Endothelial cell of umbilical vein (primary cell): ENCODE data around the gene CDH22. TPM values are rescaled to one million over a fixed set of nuclear protein-coding genes. Genes with fewer than 3 reads are reported as not detected.

ENCODE experiments used
- BruUV-seq: library from RNA; stranded (reverse); fragments of 400-500 nt; replicated peaks from 2 replicates; lab custom pipeline; 2021; lab: Mats Ljungman, UMichigan
- CTCF ChIA-PET: fragments of 300-600, 350-600 bp; sonication (Branson Sonifier 250); formaldehyde crosslinking; loops from one replicate; lab custom pipeline; 2021; ENCODE audit warnings: antibody characterized with exemption, inconsistent platforms; lab: Charles Lee
- POLR2A ChIA-PET: fragments of 300-600, 350-600 bp; sonication (Branson Sonifier 250); formaldehyde crosslinking; loops from one replicate; lab custom pipeline; 2021; ENCODE audit warnings: antibody characterized with exemption, inconsistent platforms; lab: Charles Lee
- DNase-seq: peaks from one replicate; pipeline ENCODE4 v3.0.0-alpha.2; 2011; ENCODE audit warnings: low read depth, low spot score
- FAIRE-seq: peaks from 2 replicates; lab custom pipeline; 2011; peaks lifted over from hg19 to GRCh38; lab: Jason Lieb, UNC
- H2AFZ ChIP-seq: 2 replicates; pipeline ENCODE4 v1.6.0; 2012; ENCODE audit warnings: low read depth, low read length, control low read depth, inconsistent platforms
- H3K27ac ChIP-seq: 2 replicates; pipeline ENCODE4 v1.5.1; 2011; ENCODE audit warnings: low read depth, mild to moderate bottlenecking, control low read depth, low read length, moderate library complexity; ENCODE audit not compliant: insufficient read depth
- H3K27me3 ChIP-seq, 2 experiments: 2 replicates each; pipeline versions ENCODE4 v1.6.0 to v1.6.1; 2011; ENCODE audit warnings: low read length in 2 of 2, mixed read lengths in 1 of 2; ENCODE audit not compliant: control insufficient read depth in 2 of 2, insufficient read depth in 2 of 2
- H3K36me3 ChIP-seq, 2 experiments: 2 replicates in 1 of 2; 3 replicates in 1 of 2; pipeline ENCODE4 v1.5.1; 2011; ENCODE audit warnings: low read length in 2 of 2, mild to moderate bottlenecking in 1 of 2, moderate library complexity in 1 of 2; ENCODE audit not compliant: control insufficient read depth in 2 of 2, insufficient read depth in 2 of 2; ENCODE audit errors: extremely low read depth in 1 of 2
- H3K4me1 ChIP-seq: 3 replicates; pipeline ENCODE4 v1.5.1; 2011; ENCODE audit warnings: mild to moderate bottlenecking, low read length; ENCODE audit not compliant: control insufficient read depth, insufficient read depth; ENCODE audit errors: extremely low read depth
- H3K4me2 ChIP-seq: 2 replicates; pipeline ENCODE4 v1.6.1; 2011; ENCODE audit warnings: low read length, control low read depth, mixed read lengths; ENCODE audit not compliant: insufficient read depth
- H3K4me3 ChIP-seq, 3 experiments: fragments of 200-600 bp in 1 of 3; sonication (generic), shearing (Covaris generic) in 1 of 3; replicated peaks in 1 of 3; 2 replicates each; pipeline ENCODE4 v1.5.1; 2011 to 2016; ENCODE audit warnings: control low read depth in 3 of 3, low read length in 3 of 3, mild to moderate bottlenecking in 2 of 3, inconsistent platforms in 1 of 3, low read depth in 1 of 3, moderate library complexity in 1 of 3; ENCODE audit not compliant: insufficient read depth in 1 of 3
- H3K79me2 ChIP-seq: 2 replicates; pipeline ENCODE4 v1.6.0; 2012; ENCODE audit warnings: low read length, inconsistent platforms; ENCODE audit not compliant: control insufficient read depth, insufficient read depth
- H3K9ac ChIP-seq: replicated peaks from 2 replicates; pipeline ENCODE3; 2011; ENCODE audit warnings: low read length, control low read depth; ENCODE audit not compliant: insufficient read depth; ENCODE audit errors: extremely low read depth
- H3K9me1 ChIP-seq: replicated peaks from 3 replicates; pipeline ENCODE4 v1.6.0; 2011; ENCODE audit warnings: mild to moderate bottlenecking, low read length; ENCODE audit not compliant: control insufficient read depth, insufficient read depth; ENCODE audit errors: extremely low read depth
- H3K9me3 ChIP-seq: replicated peaks from 2 replicates; pipeline ENCODE4 v1.5.1; 2012; ENCODE audit warnings: low read length, inconsistent platforms; ENCODE audit not compliant: control insufficient read depth, insufficient read depth
- H4K20me1 ChIP-seq: replicated peaks from 2 replicates; pipeline ENCODE3; 2011; ENCODE audit warnings: mild to moderate bottlenecking, low read length; ENCODE audit not compliant: control insufficient read depth, insufficient read depth; ENCODE audit errors: extremely low read depth
- EZH2 ChIP-seq: IDR thresholded peaks from 2 replicates; pipeline ENCODE4 v1.6.1; 2012; ENCODE audit warnings: borderline replicate concordance, low read depth, mild to moderate bottlenecking, moderate library complexity, low read length, inconsistent platforms; ENCODE audit not compliant: severe bottlenecking
- FOS ChIP-seq: IDR thresholded peaks from 2 replicates; pipeline ENCODE4 v1.6.1; 2011; ENCODE audit warnings: mild to moderate bottlenecking, low read length, moderate library complexity, borderline replicate concordance; ENCODE audit not compliant: insufficient read depth
- GATA2 ChIP-seq: IDR thresholded peaks from 2 replicates; pipeline ENCODE4 v1.7.0; 2011; ENCODE audit warnings: low read depth, mild to moderate bottlenecking, moderate library complexity, mixed read lengths, low read length; ENCODE audit not compliant: insufficient read length, insufficient read depth
- JUN ChIP-seq: IDR thresholded peaks from 2 replicates; pipeline ENCODE4 v1.6.1; 2011; ENCODE audit warnings: borderline replicate concordance, low read depth; ENCODE audit not compliant: insufficient read length, insufficient read depth
- MYC ChIP-seq: IDR thresholded peaks from one replicate; pipeline ENCODE4 v1.6.1; 2011; ENCODE audit warnings: mild to moderate bottlenecking, low read depth, low read length
- POLR2A ChIP-seq: IDR thresholded peaks from 2 replicates; pipeline ENCODE4 v1.6.1; 2012; ENCODE audit warnings: low read depth, mild to moderate bottlenecking, control low read depth, low read length
- POLR2AphosphoS5 ChIP-seq: IDR thresholded peaks from 2 replicates; pipeline ENCODE4 v1.6.1; 2012; ENCODE audit warnings: low read depth, mild to moderate bottlenecking, control low read depth, low read length, moderate library complexity; ENCODE audit not compliant: insufficient read depth
- dilution Hi-C: fragments of 300-500 bp; cut with MboI; formaldehyde crosslinking; loops from one replicate; pipeline ENCODE4 v1.15.0; 2019; ENCODE audit warnings: low sequenced_read_pairs; ENCODE audit not compliant: extremely low pct_ligation_motif_present
- intact Hi-C: fragments of 100-400 bp; cut with micrococcal nuclease; formaldehyde crosslinking; loops from one replicate; pipeline ENCODE4 v1.10.0; 2022
- polyA plus RNA-seq, 4 experiments: library from polyadenylated mRNA; depleted of rRNA in 3 of 4; stranded (reverse) in 3 of 4; unstranded in 1 of 4; fragments of >200 nt; gene quantifications; 2 replicates each; pipeline versions ENCODE4 v1.2.1 to v1.2.3, GENCODE V29; 2011 to 2012; ENCODE audit warnings: missing spikeins in 1 of 4
- total RNA-seq: library from RNA; stranded (reverse); gene quantifications from 2 replicates; pipeline ENCODE4 v1.2.3, GENCODE V29; 2021
- TF ChIP-seq, protein P1 (sequence below), 2 donors: IDR thresholded peaks; 1 replicate in 1 of 2; 2 replicates in 1 of 2; pipeline ENCODE4 v1.5.1; 2011; ENCODE audit warnings: low read length in 2 of 2, mild to moderate bottlenecking in 2 of 2, moderate library complexity in 2 of 2, control low read depth in 1 of 2, inconsistent platforms in 1 of 2, low read depth in 1 of 2; ENCODE audit not compliant: insufficient read depth in 1 of 2; ENCODE audit errors: extremely low read depth in 1 of 2
- TF ChIP-seq, protein P2 (sequence below): IDR thresholded peaks from 2 replicates; pipeline ENCODE4 v1.6.1; 2011; ENCODE audit not compliant: insufficient read depth, insufficient read length

The CDH22 gene
- total and polyA plus RNA-seq, 2 donors (not counting 3 experiments of a cell fraction or from before 2014, with no cell fraction given): not detected

DNA sequence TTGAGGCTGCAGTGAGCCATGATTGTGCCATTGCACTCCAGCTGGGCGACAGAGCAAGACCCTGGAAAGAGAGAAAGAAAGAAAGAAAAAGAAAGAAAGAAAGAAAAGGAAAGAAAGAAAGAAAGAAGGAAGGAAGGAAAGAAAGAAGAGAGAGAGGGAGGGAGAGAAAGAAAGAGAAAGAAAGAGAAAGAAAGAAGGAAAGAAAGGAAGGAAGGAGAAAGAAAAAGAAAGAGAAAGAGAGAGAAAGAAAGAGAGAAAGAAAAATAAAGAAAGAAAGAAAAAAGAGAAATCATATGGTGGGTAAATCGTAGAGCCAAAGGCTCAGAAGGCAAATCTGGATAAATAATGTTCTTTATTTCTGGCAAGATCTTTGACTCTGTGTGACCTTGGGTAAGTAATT lies 136.8 kb downstream of the CDH22 start:
- Histone ChIP-seq H3K79me2 (no peaks in the 10 kb centered on the region), H3K4me2 (no peak overlapping the region), H3K9me3 (no peaks in the 10 kb centered on the region), H3K27me3 (peaks cover 18 to 33% of the 10 kb centered on the region in 2 experiments), H3K9ac (no peak overlapping the region), H3K4me1 (no peaks in the 10 kb centered on the region), H3K9me1 (no peaks in the 10 kb centered on the region), H4K20me1 (no peaks in the 10 kb centered on the region), H3K36me3 (no peaks in the 10 kb centered on the region), H3K4me3 (no peak overlapping the region), H2AFZ (no peak overlapping the region), H3K27ac (no peak overlapping the region)
- ChIA-PET CTCF (interaction anchor here (5.3 to 7.5 kb wide), 2 partner anchors 41 to 158 kb away, joined by 43 to 77 read pairs; no protein-coding TSS in a partner anchor), POLR2A (no interaction called here)
- TF ChIP-seq POLR2AphosphoS5: no peak
- TF ChIP-seq, protein P1, sequence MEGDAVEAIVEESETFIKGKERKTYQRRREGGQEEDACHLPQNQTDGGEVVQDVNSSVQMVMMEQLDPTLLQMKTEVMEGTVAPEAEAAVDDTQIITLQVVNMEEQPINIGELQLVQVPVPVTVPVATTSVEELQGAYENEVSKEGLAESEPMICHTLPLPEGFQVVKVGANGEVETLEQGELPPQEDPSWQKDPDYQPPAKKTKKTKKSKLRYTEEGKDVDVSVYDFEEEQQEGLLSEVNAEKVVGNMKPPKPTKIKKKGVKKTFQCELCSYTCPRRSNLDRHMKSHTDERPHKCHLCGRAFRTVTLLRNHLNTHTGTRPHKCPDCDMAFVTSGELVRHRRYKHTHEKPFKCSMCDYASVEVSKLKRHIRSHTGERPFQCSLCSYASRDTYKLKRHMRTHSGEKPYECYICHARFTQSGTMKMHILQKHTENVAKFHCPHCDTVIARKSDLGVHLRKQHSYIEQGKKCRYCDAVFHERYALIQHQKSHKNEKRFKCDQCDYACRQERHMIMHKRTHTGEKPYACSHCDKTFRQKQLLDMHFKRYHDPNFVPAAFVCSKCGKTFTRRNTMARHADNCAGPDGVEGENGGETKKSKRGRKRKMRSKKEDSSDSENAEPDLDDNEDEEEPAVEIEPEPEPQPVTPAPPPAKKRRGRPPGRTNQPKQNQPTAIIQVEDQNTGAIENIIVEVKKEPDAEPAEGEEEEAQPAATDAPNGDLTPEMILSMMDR (IDR thresholded peaks at IDR 0.05; ENCODE audit: extremely low read depth in 1 of 2, insufficient read depth in 1 of 2, low read depth in 1 of 2, low read length in 2 of 2): no peak
- no peak for TF ChIP-seq EZH2
- TF ChIP-seq POLR2A: no peak
- no peak for TF ChIP-seq GATA2
- TF ChIP-seq FOS: no peak
- TF ChIP-seq, protein P2, sequence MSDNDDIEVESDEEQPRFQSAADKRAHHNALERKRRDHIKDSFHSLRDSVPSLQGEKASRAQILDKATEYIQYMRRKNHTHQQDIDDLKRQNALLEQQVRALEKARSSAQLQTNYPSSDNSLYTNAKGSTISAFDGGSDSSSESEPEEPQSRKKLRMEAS: no peak
- no peak for TF ChIP-seq MYC
- no peak for TF ChIP-seq JUN
- dilution Hi-C loops: no loop called here
- FAIRE-seq (no peak), DNase-seq (no peak)
- BruUV-seq: no TSS peak
- intact Hi-C loops: no loop called here
